CD4-positive, alpha-beta T cell treated with Interleukin-17A for 4 hours (primary cell): Measurements from ENCODE around the gene IRF8.
"Not testable (repeated sequence)": the region's sequence is repeated elsewhere in the genome, so short reads cannot be mapped to it uniquely, and the experiment has no call there.

Source experiments
- DNase-seq: peaks from one replicate; pipeline ENCODE4 v3.0.0-alpha.2; 2020; ENCODE audit warnings: mixed read lengths

IRF8 gene

DNA sequence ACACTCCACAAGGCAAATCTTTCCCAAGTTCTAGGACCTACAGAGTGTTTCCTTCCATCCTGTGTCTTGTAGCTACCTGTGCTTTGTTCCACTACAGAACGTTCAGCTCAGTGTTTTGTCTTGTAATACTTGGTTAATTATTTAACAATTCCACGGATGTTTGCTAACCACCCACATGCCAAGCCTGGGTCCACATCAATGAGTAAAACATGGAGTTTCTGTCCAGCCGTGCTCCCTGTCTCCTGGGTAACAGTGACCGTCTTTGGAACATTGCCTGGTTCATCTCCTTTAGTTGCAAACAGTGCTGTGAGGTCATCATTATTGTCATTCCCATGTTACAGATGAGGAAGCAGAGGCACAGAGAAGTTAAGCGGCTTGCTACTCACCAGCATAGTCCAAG, 41.3 kb downstream of the IRF8 start:
- no peak for DNase-seq

DNA sequence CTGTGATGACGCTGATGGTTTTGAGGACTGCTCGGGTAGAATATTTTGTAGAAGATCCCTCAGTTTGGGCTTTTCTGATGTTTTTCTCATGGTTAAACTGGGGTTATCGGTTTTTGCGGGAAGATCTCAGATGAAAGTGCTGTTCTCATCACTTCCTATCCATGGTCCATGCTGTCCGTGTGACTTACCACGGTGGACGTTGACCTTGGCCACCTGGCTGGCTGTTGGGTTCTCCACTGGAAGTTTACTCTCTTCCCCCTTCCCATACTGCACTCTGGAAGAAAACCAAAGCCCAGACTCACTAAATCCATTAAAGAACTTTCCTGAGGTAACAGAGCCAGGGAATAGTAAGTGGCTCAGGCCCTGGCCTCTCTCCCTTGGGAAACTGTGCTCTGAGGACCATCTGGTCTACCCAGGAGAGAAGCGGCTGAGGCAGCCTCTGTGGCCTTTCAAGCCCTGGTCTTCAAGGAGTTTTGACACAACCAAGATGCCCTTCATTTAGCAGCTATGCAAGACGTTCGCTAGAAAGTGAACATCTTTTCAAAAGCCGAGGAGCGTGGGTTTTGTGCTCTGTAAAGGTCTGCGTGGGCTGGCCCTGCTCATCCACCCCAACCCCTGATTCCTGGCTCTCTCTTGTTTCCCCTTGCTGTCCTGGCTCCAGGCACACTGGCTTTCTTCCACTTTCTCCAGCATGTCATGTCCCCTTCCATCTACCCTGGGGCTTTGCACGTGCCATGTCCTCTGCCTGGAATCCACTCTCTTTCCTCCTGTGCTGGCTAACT, 43.1 kb downstream of the IRF8 start:
- DNase-seq: no peak

DNA sequence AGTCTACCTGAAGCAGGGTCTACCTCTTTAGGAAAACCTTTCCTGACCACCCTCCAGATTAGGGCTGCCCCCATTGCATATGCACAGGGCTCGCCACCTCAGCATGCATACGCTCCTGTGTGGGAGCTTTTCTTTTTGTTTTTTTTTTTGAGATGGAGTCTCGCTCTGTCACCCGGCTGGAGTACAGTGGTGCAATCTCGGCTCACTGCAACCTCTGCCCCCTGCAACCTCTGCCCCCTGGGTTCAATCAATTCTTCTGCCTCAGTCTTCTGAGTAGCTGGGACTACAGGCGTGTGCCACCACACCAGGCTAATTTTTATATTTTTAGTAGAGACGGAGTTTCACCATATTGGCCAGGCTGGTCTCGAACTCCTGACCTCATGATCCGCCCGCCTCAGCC, 43.7 kb downstream of the IRF8 start:
- DNase-seq: not testable (repeated sequence)

DNA sequence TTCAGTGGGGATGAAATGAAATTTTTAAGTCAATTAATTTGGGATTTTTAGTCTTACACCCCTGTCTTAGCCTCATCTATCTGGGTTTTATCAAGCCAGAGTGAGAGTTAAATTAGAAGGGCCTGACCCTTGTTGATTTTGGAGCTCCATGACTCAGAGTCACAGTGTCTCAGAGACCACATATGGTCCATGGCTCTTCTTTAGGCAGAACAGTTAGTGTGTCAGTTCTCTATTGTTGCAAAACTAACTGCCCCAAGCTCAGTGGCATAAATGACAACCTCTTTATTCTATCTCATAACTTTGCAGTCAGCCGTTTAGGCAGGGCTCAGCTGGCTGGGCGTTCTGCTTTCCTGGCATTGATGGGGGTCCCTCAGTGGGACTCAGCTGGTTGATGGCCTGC, 44.7 kb downstream of the IRF8 start:
- no peak for DNase-seq

DNA sequence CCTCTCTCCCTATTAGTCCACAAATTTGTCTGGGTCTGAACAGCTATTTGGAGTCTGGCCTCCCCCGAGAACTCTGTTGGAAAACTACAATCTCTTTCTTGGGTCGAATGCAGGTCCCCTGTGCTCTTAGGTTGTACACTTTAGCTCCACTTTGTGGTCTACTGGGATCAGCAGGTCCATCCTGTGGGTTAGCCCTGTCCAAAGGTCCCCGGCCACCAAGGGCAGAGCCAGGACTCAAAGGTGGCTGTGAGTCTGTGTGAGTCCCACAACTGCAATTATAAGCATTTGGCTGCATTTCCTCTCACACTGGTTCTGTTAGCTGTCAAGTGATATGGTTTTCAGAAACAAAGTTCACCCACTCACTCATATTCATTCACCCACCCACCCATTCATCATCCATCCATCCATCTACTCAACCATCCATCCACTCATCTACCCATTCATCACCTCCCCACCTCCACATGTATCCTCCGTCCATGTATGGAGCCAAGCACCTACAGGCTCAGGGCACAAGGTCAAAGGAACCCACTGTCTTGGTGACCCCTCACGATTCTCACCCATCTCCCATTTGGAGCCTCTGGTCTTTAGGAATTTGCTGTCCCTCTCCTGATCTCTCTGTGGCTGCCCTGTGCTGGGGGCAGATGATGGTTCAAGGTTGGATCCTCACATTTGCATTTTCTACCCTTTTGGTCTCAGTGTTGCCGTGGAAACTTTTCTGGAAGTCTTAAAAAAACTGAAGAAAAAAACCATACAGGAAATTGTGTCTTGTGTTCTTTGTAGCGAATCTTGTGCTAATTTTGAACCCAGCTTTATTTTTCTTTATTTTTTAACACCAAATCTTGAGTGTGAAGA, 45.8 kb downstream of the IRF8 start:
- DNase-seq: no peak

DNA sequence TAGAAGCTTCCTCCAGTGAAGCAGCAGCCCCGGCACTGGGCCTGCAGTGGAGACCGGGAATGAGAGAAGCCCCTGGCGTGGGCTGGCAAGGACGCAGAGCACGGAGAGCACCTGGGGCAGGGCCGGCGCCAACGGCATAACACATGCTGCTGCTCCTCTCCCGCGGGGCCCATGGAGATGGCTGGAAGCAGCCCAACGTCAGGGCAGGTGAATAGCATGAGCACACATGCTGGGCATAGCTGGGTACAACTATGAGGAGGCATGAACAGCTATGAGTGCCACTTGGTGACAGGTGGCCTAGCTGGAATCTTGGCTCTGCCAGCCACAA, 46.4 kb downstream of the IRF8 start:
- no peak for DNase-seq

DNA sequence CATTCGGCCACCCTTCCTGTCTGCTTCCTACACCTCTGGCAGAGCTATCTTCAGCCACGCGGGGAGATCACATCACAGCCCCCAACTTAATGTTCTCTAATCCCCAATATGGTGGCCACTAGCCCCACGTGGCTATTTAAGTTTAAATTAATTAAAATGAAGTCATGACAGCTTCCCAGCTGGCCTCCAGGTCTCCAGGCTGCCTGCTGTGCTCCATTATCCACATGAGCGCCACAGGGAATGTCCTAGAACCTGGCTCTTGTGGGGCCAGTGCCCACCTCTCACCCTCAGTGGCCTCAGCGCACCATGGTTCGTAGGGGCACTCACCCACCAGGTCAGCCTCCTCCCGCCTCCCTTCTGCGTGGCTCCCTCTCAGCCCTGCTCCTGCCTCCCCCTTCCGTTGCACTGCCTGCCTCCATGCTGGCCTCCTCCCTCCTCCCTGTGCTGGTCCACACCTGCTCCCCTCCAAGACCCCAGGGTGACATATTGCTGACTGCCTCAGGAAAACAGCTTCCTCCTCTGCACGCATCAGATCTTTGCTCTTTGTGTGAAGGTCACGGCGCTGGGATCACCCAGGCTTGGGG, 47.7 kb downstream of the IRF8 start:
- no peak for DNase-seq

DNA sequence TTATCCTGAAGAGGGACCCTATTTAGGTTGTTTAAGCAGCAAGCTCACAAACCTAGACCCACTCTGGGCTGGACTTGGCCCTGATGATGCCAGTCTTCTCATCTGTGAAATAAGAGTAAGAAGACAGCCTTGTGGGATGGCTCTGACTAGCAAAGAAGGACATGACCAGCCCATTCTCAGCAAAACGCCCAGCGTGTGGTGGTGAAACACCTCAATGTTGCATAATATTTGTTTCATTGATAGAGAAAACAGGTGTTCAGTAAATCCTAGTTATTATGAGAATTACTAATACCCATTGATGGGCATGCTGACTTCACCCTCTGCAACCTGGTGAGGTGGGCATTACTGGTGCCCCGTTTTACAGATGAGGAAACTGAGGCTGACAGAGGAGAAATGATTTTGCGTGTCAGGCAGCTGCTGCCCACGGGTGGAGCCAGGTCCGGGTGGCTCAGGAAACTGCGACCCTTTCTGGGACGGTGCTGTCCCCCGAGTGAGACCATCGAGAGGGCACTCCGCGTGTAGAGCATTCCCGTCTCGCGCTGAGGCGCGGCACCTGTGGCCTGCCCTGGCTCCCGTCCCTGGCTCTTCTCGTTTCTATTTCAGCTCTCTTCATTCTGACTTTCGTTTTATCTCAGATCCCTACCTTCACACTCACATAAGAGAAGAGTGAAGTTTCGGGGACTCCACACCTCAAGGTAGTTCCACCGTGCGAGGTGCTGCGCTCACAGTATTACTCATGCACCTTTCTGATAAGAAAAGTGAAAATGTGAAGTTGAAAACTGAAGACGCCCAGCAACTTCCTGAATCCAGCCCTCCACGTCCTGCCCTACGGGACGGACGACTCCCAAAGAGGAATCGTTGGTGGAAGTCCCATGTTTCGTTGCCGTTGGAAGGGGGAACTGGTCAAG, 48.5 kb downstream of the IRF8 start:
- peak; percentile 49 for DNase-seq

DNA sequence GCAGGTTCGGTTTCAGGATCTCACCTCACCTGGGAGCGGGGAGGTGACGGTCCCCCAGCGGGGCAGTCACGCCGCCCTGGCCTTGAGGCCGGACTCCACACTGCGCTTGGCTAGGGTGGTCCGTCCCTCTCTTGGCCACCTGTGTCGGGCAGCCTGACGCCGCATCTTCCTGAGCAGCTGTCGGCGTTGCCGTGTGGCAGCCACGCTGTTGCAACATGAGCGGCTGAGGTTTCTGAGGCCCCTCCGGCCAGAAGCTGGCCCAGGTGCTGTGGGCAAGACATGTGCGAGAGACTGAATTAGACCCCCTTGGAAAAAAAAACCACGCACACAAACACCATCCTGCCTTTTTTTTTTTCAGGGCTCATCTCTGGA, 49.2 kb downstream of the IRF8 start:
- no peak for DNase-seq

DNA sequence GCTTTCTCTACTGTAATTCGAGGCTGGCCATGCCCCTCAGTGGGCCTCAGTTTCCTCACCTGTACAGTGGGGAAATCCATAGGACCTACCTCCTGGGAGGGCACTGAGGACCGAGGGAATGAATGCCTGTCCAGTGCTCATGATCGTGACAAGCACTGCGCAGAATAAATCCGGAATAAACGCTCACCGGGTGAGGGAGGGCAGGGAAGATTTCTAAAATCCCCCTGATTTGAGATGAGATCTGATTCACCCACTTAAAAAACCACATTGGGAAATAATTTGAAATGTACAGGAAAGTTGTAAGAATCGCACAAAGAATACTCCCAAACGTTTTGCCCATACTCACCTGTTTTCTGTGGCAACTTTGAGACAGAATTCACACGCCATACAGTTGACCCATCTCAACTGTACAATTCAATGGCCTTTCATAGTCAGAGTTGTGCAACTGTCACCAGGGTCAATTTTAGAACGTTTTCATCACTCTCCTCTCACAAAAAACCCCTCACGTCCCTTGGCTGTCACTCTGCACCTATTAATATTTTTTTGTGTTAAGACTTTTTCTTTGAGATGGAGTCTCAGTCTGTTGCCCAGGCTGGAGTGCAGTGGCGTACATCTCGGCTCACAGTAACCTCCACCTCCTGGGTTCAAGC, 49.8 kb downstream of the IRF8 start:
- DNase-seq: no peak

DNA sequence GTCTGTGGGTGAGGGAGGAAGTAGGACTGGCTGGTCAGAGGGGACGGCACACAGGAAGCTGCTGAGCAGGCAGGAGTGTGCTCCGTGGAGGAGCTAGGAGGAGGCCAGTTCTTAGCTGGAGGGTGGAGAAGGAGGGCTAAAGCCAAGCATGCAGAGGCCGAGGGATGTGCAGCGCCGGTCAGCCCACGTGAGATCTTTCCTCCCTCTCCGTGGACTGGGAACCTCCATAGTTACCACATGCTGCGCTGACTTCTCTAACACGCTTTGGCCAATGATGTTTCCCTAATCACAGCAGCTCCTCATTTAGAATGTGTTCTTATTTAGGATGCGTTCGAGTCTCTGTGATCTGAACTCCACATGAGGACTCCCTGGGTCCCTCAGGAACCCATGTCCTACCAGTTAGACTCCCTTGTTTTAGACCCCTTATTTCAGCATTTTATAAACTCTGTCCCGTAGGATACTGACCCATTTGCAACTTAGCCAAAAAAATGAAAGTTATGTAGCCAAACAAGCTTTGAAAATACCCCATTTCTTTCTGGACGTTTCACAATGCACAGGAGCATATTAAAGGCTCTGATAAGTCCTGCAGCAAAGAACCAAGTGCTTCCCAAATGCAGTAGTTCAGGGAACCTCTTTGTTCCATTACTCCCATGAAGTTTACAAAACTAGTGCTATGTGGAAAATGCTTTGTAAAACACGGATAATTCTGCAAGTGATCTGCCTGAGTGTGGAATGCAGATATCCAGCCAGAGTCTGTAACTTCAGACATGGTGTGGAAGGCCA, 51.4 kb downstream of the IRF8 start:
- no peak for DNase-seq

DNA sequence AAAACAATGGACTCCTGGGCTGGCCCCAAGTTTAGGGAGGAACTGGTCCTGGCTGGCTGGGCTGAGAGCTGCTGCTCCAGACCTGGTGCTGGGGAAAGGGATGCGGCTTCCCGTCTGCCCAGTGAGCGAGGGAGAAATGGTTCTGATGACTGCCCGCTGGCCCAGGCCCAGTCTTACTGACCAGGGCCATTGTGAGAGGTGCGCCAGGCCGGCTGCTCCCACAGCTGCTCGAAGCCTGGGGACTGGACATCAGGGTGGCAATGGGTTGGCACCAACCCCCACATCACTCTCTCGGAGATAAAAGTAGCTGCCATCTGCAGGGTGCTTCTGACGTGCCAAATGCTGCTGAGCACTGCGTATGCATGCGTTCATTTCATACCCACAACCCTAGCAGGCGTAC, 53.2 kb downstream of the IRF8 start:
- no peak for DNase-seq

DNA sequence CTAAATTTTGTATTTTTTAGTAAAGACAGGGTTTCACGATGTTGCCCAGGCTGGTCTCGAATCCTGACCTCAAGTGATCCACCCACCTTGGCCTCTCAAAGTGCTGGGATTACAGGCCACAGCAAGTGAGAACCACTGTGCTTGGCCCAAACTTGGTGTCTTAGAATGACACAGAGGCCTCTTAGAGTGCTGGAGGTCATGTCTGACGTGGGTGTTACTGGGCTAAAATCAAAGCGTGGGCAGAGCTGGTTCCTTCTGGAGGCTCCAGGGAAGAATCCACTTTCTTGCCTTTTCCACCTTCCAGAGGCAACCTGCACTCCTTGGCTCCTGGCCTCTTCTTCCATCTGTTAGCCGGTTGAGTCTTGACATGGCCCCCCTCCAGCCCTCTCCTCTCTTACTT, 53.8 kb downstream of the IRF8 start:
- DNase-seq: no peak

DNA sequence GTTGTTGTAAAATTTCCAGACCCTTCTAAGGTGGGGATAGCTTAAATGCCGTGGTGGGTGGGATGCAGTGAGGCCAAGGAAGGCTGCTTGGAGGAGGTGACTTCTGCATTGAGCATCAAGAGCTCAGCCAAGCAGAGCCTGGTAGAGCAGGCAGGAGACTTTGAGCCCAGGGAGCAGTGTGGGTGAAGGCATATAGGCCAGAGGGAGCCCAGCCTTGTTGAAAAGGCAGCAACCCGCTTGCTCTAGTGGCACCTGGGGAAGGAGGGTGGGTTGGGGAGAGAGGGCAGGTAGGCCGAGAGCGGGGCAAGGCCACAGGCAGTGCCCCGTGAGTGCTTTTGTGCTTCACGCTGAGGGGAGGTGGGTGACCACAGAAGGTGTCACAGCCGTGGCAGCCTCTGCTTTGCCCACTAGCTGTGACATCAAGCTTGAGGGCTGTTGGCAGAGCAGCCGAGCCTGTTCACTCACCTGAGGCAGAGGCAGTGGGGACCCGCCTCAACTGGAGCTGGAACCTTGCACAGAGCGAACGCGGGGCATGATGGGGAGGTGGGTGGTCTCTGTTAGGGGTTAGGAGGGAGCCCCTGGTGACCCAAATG, 56.1 kb downstream of the IRF8 start:
- no peak for DNase-seq

DNA sequence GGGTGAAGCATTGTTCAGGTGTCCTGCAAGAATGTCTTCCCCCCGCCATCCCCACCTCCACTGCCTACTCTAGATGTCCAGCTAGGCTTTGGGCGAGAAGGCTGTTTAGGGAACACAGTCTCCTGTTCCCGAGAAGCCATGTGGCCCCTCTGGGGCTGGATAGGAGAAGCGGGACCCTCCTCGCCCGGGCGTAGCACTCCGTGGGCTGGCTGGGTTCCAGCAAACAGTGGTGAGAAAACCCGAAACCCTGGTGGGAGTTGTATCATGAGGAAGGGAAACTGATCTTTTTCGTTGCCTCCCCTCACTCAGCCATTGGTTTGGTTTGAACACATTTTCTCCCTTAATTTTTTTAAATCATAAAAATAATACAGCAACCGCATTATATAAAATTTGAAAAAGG, 56.6 kb downstream of the IRF8 start:
- no peak for DNase-seq

DNA sequence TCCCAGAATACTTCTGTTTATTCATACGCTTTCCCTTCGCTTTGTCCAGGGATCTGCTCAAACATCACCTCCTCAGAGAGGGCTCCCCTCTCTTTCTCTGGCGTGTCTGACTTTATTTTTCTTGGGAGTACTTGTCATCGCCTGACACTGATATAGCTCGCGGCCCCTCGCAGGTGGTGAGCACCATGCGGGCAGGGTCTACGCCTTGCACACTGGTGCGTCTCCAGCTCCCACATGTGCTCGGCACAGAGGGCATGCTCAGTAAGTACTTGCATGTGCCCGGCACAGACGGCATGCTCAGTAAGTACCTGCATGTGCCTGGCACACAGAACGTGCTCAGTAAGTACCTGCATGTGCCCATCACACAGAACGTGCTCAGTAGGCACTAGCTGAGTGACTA, 57.5 kb downstream of the IRF8 start:
- no peak for DNase-seq

DNA sequence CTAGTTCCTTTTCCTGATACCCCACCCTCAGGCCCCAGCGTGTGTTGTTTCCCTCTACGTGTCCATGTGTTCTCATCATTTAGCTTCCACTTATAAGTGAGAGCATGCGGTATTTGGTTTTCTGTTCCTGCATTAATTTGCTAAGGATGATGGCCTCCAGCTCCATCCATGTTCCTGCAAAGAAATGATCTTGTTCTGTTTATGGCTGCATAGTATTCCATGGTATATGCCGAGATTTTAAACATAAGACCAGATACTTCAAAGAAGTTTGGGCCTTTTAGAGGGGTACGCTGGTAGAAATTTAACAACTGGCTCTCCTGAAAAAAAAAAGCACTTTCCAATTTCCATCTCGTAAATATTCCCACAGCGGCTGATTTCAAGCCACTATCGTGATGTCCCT, 59.8 kb downstream of the IRF8 start:
- DNase-seq: no peak

DNA sequence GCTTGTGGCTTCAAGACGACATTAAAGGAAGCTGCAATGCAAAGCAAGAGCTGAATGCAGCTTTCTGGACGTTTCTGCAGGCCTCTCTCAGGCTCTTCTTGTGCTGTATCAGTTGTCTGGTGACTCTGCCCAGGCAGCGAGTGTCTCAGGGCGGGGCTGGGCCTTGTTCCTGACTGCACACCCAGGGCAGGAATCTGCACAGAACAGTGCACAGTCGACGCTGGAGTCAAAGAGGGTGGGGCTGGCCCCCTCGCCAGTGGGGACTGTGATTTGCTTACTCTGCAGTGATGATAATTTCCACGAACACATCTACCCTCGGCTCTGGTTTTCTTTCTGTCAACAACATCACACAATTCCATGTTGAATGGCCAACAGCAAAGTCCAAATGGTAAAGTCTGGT, 60.7 kb downstream of the IRF8 start:
- no peak for DNase-seq

DNA sequence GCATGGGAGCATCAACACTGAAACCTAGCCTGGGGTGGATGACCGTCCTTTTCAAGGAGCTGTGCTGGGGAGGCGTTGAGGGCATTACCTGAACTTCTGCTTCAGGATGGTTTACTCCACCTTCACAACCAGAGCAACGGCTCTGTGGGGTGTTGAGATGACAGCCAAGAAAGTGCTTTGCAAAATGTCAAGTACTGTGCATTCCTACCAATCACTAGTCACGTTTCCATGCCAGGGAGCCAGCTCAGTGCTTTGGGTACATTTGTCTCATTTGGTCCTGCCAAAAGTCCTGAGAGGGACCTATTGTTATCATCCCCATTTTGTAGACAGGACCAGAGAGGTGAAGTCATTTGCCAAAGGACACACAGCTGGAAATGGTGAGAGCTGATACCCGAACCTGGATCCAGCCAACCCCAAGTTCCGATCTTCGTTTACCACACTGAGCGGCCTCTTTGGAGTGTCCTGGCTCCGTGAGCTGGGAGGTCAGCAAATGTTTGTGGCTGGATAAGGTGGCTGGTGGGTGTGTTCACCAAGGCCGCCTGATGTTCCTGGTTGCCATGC, 61.6 kb downstream of the IRF8 start:
- no peak for DNase-seq

DNA sequence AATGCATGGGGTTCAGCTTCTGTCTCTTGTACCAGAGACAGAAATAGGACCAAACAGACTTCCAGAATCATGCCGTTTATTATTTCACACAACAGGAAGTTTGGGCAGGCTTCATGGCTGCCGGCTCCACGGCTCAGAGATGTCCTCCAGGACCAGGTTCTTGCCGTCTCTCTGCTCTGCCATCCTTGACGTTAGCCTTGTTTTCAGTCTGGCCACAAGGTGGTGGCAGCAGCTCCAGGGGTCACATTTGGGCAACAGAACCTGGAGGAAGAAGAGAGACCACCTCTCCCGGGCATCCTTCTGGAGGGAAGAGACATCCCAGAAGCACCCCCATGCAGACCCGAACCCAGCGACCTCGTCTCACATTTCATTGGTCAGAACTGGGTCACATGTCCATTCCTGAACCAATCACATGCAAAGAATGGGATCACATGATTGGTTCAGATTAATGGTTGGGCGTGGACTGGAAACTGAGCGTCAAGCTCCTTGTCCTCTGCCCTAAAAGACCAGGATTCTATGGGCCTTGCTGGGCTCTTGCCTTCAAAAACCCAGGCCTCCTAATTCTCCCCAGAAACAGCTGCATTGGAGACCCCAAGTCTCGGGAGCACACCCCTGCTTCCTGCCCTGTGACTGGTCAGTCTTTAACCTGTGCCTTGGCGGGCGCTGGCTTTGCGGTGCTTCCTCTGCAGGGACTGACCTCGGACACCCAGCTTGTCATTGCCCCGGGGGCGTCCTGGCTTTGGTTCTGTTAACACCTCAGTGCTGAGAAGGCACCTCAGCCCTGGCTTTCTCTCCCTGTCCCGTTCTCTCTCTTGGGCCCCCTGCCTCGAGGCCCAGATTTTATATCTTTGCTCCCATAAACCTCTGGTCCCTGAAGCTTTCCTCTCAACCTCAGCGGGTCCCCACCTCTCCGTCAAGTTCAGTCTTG, 63.3 kb downstream of the IRF8 start:
- no peak for DNase-seq
